Coronary artery (tissue), 2 donors: Measurements from ENCODE around the gene OLFML2B.
A peak's percentile ranks its signal among the peaks of the same experiment; 100 is the strongest.

Experiments used
- DNase-seq: peaks from one replicate; pipeline ENCODE4 v3.0.0-alpha.2; 2017; ENCODE audit warnings: low spot score
- H3K27ac ChIP-seq, 2 donors: fragments of 200-600 bp; sonication (generic); one replicate each; pipeline ENCODE4 v1.5.1; 2016 to 2019
- H3K4me3 ChIP-seq: fragments of 200-600 bp; sonication (generic); 2 replicates; pipeline ENCODE4 v1.5.1; 2016; ENCODE audit warnings: mild to moderate bottlenecking, moderate library complexity
- CTCF ChIP-seq: fragments of 200-600 bp; sonication (generic); IDR thresholded peaks from one replicate; pipeline ENCODE4 v1.5.1; 2019; ENCODE audit warnings: antibody characterized with exemption

OLFML2B gene

GRCh38 chr1:162008799-162009198 is 14.9 kb downstream of the OLFML2B start:
- no peak for TF ChIP-seq CTCF
- Histone ChIP-seq H3K27ac (peak overlapping the region in 1 of 2 donors; percentile 58), H3K4me3 (no peak overlapping the region)
- no peak for DNase-seq

- no peak for TF ChIP-seq CTCF
- Histone ChIP-seq H3K27ac (no peak overlapping the region), H3K4me3 (no peak overlapping the region)
- no peak for DNase-seq
These were observed 16.2 kb downstream of the OLFML2B start for GRCh38 chr1:162007466-162007865.

- Histone ChIP-seq H3K27ac (no peak overlapping the region), H3K4me3 (no peak overlapping the region)
- no peak for DNase-seq
- no peak for TF ChIP-seq CTCF
These were observed 17.6 kb downstream of the OLFML2B start for GRCh38 chr1:162006081-162006480.

- H3K27ac ChIP-seq, result peak overlapping the region in 1 of 2 donors; percentile 70
- no peak for DNase-seq
- no peak overlapping the region for H3K4me3 ChIP-seq
- no peak for TF ChIP-seq CTCF
These were observed 19.2 kb downstream of the OLFML2B start for GRCh38 chr1:162004441-162004950.

- DNase-seq, result no peak
- peak overlapping the region; percentile 39 for H3K4me3 ChIP-seq
- peak overlapping the region in 1 of 2 donors; percentile 70 for H3K27ac ChIP-seq
- no peak for TF ChIP-seq CTCF
These were observed 19.8 kb downstream of the OLFML2B start for GRCh38 chr1:162003830-162004215.

- peak overlapping the region; percentile 39 for H3K4me3 ChIP-seq
- DNase-seq, result no peak
- peak overlapping the region; percentile 34 to 70 for H3K27ac ChIP-seq
- no peak for TF ChIP-seq CTCF
These were observed 20.4 kb downstream of the OLFML2B start for GRCh38 chr1:162003061-162003829.

GRCh38 chr1:162000053-162000420 is 23.6 kb downstream of the OLFML2B start:
- no peak for DNase-seq
- Histone ChIP-seq H3K27ac (no peak overlapping the region), H3K4me3 (no peak overlapping the region)
- no peak for TF ChIP-seq CTCF
